Measurements from ENCODE around the gene ALDOB. TPM values are rescaled to one million over a fixed set of nuclear protein-coding genes. Genes with fewer than 3 reads are reported as not detected.

Gene ALDOB
- total and polyA plus RNA-seq, 2 donors (not counting 3 experiments of a cell fraction or from before 2014, with no cell fraction given) = not detected

DNA sequence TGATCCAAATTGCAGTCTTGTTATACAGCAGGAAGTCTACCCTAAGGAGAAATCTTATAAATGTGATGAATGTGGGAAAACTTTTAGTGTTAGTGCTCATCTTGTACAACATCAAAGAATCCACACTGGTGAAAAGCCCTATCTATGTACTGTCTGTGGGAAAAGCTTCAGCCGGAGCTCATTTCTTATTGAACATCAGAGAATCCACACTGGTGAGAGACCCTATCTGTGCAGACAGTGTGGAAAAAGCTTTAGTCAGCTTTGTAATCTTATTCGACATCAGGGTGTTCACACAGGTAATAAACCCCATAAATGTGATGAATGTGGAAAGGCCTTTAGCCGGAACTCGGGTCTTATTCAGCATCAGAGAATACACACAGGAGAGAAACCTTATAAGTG lies 26.5 kb downstream of the ALDOB start:
- no peaks in the 10 kb centered on the region for H3K9me1 ChIP-seq (replicated peaks; ENCODE audit: control insufficient read depth, extremely low read depth, insufficient read depth, low read length)
- no peaks in the 10 kb centered on the region for H3K27me3 ChIP-seq (ENCODE audit: control insufficient read depth in 2 of 2, insufficient read depth in 2 of 2, low read length in 2 of 2)
- H3K27ac ChIP-seq (ENCODE audit: insufficient read depth, low read depth, low read length) = no peak overlapping the region
- ChIA-PET CTCF (no interaction called here), POLR2A (interaction anchor here (1.4 kb wide), 1 partner anchor 9 kb away, joined by 3 read pairs; no protein-coding TSS in a partner anchor)
- BruUV-seq (replicated peaks) = no TSS peak
- H3K36me3 ChIP-seq (ENCODE audit: control insufficient read depth in 2 of 2, extremely low read depth in 1 of 2, insufficient read depth in 2 of 2, low read length in 2 of 2) = peaks cover 18 to 32% of the 10 kb centered on the region in 2 experiments
- dilution Hi-C loops (cut with MboI; ENCODE audit: extremely low pct_ligation_motif_present, low sequenced_read_pairs) = no loop called here
- no peaks in the 10 kb centered on the region for H4K20me1 ChIP-seq (replicated peaks; ENCODE audit: control insufficient read depth, extremely low read depth, insufficient read depth, low read length)
- intact Hi-C loops (cut with micrococcal nuclease) = no loop called here
- no peaks in the 10 kb centered on the region for H3K4me1 ChIP-seq (ENCODE audit: control insufficient read depth, extremely low read depth, insufficient read depth, low read length)
- peaks cover 30% of the 10 kb centered on the region for H3K9me3 ChIP-seq (replicated peaks; ENCODE audit: control insufficient read depth, insufficient read depth, low read length)
- H3K4me2 ChIP-seq (ENCODE audit: insufficient read depth, low read length) = no peak overlapping the region
- DNase-seq (ENCODE audit: low read depth, low spot score) = no peak
- no peak overlapping the region for H3K9ac ChIP-seq (replicated peaks; ENCODE audit: extremely low read depth, insufficient read depth, low read length)
- FAIRE-seq = no peak
- H2AFZ ChIP-seq (ENCODE audit: low read depth, low read length) = no peak overlapping the region
- no peak overlapping the region for H3K4me3 ChIP-seq (replicated peaks in 1 of 3; ENCODE audit: insufficient read depth in 1 of 3, low read depth in 1 of 3, low read length in 3 of 3)
- H3K79me2 ChIP-seq (ENCODE audit: control insufficient read depth, insufficient read depth, low read length) = no peaks in the 10 kb centered on the region
- TF ChIP-seq FOS (IDR thresholded peaks at IDR 0.05; ENCODE audit: borderline replicate concordance, insufficient read depth, low read length) (no peak), POLR2A (IDR thresholded peaks at IDR 0.05; ENCODE audit: low read depth, low read length) (no peak), JUN (IDR thresholded peaks at IDR 0.05; ENCODE audit: borderline replicate concordance, insufficient read depth, insufficient read length, low read depth) (no peak), MAX (IDR thresholded peaks at IDR 0.05; ENCODE audit: insufficient read depth, insufficient read length) (no peak), EZH2 (IDR thresholded peaks at IDR 0.05; ENCODE audit: borderline replicate concordance, low read depth, low read length, severe bottlenecking) (no peak), CTCF (IDR thresholded peaks at IDR 0.05; ENCODE audit: extremely low read depth in 1 of 2, insufficient read depth in 1 of 2, low read depth in 1 of 2, low read length in 2 of 2) (no peak), POLR2AphosphoS5 (IDR thresholded peaks at IDR 0.05; ENCODE audit: insufficient read depth, low read depth, low read length) (no peak), MYC (IDR thresholded peaks at IDR 0.05; ENCODE audit: low read depth, low read length) (no peak), GATA2 (IDR thresholded peaks at IDR 0.05; ENCODE audit: insufficient read depth, insufficient read length, low read depth, low read length) (no peak)
